ENCODE data around the gene DSCAML1.
"Not testable (repeated sequence)": the region's sequence is repeated elsewhere in the genome, so short reads cannot be mapped to it uniquely, and the experiment has no call there.

Gene DSCAML1

GRCh38 chr11:117471776-117472175 is 325.2 kb downstream of the DSCAML1 start:
- no peak for DNase-seq (ENCODE audit: low read depth)

GRCh38 chr11:117470576-117470975 is 326.4 kb downstream of the DSCAML1 start:
- no peak for DNase-seq (ENCODE audit: low read depth)

DNA sequence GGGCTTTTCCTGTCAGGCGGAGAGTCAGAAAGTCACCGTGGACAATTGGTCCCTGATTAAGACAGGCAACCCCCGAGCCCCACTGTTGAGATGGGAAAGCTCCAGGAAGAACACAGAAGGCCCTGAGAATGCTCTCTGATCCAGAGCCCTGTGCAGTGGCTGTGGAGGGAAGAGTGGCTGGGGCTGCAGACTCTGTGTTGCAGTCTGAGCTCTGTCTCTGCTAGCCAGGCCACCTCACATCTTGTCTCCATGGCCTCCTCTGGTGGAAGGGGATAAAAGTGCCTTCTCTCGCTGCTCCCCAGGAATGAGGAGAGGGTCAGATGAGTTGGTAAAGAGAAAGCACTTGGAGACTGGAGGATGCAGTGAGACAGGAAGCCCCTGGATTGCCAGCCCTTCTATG is 328.1 kb downstream of the DSCAML1 start:
- no peak for DNase-seq (ENCODE audit: low read depth)

DNA sequence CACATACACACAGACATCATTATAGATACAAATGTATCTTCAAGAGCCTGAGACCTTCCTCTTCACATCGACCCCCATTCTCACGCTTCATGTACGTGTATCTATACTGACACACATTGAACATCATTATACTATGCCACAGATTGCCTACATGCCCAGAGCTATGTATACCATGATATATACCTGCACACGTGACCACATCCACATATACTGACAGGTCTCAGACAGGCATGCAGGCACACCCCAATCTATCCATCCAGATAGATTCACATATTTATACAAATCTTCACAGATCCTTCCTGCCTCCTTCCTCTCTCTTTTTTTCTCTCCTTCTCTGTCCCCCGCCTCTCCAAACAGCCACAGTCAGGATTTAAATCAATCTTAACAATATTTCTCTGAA is 329.2 kb downstream of the DSCAML1 start:
- no peak for DNase-seq (ENCODE audit: low read depth)

GRCh38 chr11:117466966-117467365 is 330.1 kb downstream of the DSCAML1 start:
- no peak for DNase-seq (ENCODE audit: low read depth)

DNA sequence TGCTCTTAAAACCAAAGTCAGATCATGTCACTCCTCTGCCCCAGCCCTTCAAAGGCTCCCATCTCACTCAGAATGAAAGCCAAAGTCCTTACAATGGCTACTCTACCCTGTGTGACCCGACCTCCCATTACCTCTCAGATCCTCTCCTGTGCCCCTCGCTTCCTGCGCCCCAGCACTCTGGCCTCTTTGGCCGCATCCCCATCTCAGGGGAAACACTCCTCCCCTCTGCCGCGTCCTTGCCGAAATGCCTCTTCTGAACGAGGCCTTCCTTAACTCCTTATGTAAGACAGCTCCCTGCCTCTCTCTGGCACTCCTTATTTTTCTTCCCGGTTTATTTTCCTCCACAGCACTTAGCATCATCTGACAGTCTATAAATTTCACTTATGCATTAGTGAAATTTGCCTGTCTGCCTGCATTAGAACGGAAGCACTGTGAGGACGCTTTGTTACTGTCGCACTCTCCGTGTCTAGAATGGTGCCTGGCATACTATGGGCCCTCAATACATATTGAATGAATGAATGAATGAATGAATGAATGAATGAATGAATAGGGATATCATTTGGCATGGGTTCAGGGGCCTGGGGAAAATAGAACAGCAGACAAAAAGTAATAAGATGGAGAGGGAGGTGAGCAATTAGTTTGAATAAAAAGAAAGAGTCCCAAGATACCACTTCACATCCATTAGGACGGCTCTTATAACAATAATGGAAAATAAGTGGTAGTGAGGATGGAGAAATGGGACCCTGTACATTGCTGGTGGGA is 331.6 kb downstream of the DSCAML1 start:
- DNase-seq (ENCODE audit: low read depth): no peak

DNA sequence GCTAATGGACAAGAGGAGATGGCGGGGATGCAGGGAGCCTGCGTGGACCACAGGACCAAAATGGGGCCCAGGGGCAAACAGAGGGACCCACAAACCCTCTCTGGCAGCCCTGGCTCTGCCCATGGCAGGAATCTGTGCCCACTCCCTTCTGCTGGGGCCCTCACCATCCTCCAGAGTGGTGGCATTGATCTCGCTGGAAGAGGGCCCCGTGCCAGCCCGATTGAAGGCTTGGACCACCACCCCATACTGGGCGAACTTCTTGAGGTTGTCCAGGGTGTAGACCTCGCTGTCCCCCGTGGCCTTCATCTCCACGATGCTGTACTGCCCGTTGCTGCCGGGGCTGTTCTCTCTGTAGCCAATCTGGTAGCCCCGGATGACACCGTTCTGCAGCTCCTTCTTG is 332.2 kb downstream of the DSCAML1 start:
- DNase-seq (ENCODE audit: low read depth): no peak

- DNase-seq (ENCODE audit: low read depth): no peak
These were observed 334.2 kb downstream of the DSCAML1 start for GRCh38 chr11:117462864-117463247.

DNA sequence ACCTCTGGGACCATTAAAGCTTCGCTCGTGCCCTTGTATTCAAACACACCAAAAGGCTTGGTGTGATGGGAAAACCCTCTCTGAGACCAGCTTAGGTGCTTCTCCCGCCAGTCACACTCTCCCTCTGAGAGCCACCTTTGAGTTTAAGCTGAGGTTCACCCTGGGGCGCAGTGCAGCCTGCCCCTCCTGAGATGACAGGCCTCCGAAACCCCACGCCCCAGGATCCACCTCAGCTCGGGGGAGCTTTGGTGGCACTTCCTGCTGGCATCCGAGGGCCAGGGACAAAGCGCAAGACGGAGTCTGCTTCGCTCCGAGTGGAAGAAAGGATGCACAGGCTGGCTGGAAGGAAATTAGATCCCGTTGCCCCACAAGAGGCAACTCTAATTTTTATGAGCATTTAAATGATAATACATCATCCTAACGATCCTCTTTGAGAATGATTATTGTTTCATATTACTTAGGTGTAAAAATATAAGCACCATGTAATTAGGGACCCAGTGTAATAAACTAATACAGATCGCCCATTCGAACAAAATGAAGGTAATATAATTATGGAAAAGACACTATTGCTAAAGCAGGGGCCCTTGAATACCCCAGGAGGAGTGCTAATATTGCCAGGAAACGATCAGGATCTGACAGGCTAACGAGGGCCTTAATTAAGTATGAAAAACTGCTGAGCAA is 334.7 kb downstream of the DSCAML1 start:
- no peak for DNase-seq (ENCODE audit: low read depth)

DNA sequence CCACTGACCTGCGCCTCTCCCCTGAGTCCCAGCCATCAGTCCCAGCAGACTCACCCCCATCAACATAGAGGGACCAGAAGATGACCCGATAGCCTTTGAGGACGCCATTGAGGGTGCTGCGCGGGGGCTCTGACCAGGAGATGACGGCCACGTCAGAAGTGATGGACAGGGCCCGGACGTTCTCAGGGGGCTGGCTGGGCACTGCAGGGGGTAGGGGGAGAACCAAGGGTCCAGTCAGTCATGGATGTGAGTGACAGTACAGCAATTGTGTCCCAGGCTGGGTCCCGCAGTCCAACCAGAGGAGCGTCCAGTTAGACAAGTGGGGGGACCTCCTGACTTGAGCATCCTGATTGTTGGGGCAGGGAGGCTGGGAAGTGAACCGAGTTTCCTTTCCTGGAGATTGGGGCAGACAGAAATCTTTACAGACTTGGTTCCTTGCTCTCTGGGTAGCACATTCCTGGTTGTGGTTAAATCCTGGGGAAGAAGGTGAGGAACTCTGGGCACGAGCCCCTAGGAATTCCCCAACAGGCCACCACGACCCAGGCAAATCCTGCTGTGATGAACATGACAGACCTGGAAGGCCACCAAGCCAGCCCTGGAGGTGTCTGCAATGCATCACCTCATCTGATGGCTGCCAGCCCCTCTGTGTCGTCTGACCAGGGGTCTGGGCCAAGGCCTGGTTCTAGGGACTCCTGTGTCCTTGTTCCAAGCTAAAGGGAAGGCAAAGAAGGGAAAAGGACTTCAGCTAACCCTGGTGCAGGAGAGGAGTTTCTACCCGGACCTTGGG is 335.4 kb downstream of the DSCAML1 start:
- DNase-seq (ENCODE audit: low read depth): no peak

- DNase-seq (ENCODE audit: low read depth): no peak
These were observed 337.1 kb downstream of the DSCAML1 start for GRCh38 chr11:117459979-117460300.

DNA sequence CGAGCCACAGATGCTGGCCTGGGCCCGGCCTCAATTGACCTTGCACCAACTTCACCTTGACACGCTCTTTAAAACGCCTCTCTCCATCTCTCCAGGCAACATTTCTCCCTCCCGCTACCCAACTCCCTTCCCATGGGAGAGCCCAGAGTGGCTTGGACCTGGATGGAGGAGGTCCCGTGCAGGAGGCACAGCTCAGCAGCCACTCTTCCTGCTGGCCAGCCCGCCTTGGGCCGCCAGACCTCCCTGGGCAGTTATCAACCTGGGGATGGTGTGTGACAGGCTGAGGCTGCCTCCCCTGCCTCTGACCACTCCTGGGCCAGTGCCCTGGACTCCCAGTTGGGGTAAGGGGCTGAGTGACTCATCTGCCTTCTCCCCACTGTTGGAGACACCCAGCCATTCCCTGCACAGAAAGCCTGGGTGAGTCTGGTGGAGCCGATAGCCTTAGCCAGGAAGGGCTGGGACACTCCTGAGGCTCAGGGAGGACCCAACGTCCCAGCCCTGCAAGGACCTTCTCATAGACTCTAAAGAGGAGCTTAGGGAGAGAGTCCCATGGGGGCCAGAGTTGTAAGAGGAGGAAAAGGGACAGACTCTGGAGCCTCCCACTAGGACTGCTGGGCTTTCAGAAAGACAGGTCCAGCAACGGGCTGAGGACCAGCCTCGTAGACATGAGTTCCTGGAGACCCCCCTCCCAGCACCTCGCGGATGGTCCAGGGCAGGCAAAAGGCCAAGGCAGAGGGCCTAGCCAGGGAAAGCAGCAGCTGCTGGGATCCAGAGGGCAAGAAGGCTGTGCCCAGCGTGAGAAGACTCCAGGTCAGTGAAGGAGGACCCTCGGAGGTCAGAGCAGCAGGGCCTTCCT is 337.7 kb downstream of the DSCAML1 start:
- no peak for DNase-seq (ENCODE audit: low read depth)

GRCh38 chr11:117458275-117459122 is 338.5 kb downstream of the DSCAML1 start:
- no peak for DNase-seq (ENCODE audit: low read depth)

DNA sequence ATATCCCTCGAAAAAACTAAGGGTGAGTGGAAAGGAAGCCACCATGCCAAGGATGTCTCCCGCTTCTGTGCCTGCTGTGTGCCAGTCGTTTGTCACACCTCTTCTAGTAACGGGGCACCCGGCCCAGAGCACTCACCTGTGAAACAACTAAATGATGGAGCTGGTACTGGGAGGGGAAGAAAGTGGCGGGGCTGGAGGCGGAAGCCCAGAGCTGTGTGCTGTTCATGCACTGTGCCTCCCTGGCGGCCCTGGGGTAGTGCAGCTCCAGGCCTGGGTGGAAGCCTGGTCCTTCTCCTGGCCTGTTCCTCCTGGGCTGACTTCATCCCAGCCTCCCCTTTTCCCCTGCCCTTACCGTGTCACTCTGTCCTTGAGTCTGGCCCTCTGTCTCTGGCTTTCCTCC is 339.2 kb downstream of the DSCAML1 start:
- no peak for DNase-seq (ENCODE audit: low read depth)

DNA sequence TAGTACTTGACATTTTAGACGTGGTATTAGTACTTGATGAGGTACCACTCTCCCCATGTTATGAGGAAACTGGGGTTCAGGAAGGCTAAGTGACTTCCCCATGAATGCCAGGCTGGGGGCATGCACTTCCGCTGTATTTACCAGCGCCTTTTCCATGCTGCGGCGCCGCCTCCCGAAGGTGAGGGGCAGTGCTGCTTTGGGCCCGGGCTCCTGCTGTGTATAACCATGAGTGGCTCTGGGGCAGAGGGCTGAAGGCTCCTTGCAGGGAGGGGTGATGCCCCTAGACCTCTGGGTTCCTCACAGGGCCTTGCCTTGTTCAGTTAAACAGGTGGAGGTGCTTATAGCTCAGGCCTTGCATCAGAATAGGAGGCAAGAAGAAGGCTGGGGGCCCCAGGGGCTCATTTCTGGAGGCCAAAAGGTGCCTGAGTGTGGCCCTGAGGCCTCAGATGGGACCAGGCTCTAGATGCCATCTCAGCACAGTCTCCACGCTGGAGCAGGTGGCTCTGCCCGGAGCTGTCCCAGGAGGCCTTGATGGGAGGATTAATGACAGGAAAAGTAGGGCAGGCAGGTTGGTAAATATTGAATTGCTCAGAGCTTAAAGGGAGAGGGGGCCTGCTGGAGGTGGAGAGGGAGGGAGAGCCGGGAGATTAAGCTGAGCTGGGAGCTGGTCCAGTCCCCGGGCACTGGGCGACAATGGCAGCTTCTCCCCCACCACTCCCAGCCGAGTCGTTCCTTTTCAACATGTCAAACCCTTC is 339.8 kb downstream of the DSCAML1 start:
- DNase-seq (ENCODE audit: low read depth): no peak

- DNase-seq (ENCODE audit: low read depth): not testable (repeated sequence)
These were observed 340.3 kb downstream of the DSCAML1 start for GRCh38 chr11:117456721-117457029.

GRCh38 chr11:117456027-117456720 is 340.8 kb downstream of the DSCAML1 start:
- DNase-seq (ENCODE audit: low read depth): no peak

DNA sequence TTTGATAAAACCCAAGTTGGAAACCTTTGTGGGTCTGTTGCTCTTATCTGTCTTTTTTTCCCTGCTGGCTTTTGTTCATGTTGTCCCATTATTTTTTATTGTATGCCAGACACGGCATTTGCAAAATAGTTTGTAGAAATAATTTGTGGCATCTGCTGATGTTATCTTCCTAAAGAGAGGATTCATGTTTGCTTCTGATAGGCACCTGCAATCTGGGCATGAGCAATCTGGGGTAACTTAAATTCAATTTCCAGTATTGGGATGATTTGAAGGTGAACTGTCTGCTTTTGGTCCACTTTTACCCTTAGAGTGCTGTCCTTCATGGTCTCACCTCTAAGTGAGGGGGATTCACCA is 342.5 kb downstream of the DSCAML1 start:
- no peak for DNase-seq (ENCODE audit: low read depth)

DNA sequence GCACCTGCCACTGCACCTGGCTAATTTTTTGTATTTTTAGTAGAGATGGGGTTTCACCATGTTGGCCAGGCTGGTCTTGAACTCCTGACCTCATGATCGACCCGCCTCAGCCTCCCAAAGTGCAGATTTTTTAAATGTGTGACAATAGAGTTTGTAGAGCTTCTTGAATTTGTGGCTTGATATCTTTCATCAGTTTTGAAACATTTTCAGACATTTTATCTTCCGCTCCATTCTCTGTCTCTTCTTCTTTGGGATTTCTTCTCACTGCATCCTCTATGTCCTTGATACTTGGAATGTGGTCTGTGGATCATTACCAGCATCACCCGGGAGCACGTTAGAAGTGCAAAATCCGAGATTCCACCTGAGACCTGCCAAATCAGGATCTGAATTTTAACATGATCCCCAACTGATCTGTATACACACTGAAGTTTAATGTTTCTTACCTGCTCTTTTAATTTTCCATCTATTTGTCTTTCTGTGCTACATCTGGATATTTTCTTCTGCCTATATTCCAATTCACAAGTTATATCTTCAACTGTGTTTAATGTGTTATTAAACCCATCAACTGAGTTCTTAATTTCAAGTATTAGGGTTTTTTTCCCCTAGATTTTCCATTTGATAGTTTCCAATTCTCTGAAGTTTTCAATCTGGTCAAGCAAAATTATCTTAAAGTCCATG is 343.0 kb downstream of the DSCAML1 start:
- no peak for DNase-seq (ENCODE audit: low read depth)

Measured in stimulated activated CD8-positive, alpha-beta memory T cell treated with anti-CD3 and anti-CD28 coated beads, Interleukin-4, amount 100 ng/mL, for 24 hours (primary cell).